ENCODE measurements around the gene CD63.

Gene CD63

DNA sequence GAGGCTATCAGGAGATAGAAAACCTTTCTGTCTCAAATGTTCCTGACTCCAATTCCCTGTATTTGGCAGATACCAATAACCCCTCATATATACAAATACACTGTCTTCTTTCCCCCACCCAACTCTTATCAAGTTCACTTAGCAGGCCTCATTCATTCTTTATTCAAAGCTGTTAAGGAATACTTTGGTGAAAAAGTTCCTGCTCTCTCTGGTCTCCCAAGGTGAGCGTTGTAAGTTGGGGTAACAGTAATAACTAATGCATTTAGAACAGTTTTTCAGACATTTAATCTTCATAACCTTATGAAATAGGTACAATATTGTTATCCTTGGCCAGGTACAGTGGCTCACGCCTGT lies 10.2 kb upstream of the CD63 start:
- TF ChIP-seq, protein P1, sequence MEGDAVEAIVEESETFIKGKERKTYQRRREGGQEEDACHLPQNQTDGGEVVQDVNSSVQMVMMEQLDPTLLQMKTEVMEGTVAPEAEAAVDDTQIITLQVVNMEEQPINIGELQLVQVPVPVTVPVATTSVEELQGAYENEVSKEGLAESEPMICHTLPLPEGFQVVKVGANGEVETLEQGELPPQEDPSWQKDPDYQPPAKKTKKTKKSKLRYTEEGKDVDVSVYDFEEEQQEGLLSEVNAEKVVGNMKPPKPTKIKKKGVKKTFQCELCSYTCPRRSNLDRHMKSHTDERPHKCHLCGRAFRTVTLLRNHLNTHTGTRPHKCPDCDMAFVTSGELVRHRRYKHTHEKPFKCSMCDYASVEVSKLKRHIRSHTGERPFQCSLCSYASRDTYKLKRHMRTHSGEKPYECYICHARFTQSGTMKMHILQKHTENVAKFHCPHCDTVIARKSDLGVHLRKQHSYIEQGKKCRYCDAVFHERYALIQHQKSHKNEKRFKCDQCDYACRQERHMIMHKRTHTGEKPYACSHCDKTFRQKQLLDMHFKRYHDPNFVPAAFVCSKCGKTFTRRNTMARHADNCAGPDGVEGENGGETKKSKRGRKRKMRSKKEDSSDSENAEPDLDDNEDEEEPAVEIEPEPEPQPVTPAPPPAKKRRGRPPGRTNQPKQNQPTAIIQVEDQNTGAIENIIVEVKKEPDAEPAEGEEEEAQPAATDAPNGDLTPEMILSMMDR (IDR thresholded peaks at IDR 0.05; ENCODE audit: low read depth, low read length) = no peak
- in situ Hi-C loops (cut with HindIII; ENCODE audit: low sequenced_read_pairs) = no loop called here
- DNase-seq (ENCODE audit: low read depth, low spot score) = no peak
- no peak overlapping the region for H3K4me3 ChIP-seq (ENCODE audit: low read depth, low read length)

GRCh38 chr12:55738123-55739024 lies 9.6 kb upstream of the CD63 start:
- H3K4me3 ChIP-seq (ENCODE audit: low read depth, low read length) = peak overlapping the region; percentile 62
- in situ Hi-C loops (cut with HindIII; ENCODE audit: low sequenced_read_pairs) = no loop called here
- TF ChIP-seq, protein P1 (IDR thresholded peaks at IDR 0.05; ENCODE audit: low read depth, low read length) = peak; percentile 66
- peak; percentile 89 for DNase-seq (ENCODE audit: low read depth, low spot score)

GRCh38 chr12:55737581-55738122 lies 8.8 kb upstream of the CD63 start:
- peak overlapping the region; percentile 62 for H3K4me3 ChIP-seq (ENCODE audit: low read depth, low read length)
- TF ChIP-seq, protein P1 (IDR thresholded peaks at IDR 0.05; ENCODE audit: low read depth, low read length) = no peak
- no peak for DNase-seq (ENCODE audit: low read depth, low spot score)
- in situ Hi-C loops (cut with HindIII; ENCODE audit: low sequenced_read_pairs) = no loop called here

GRCh38 chr12:55736780-55737580 lies 8.2 kb upstream of the CD63 start:
- no peak overlapping the region for H3K4me3 ChIP-seq (ENCODE audit: low read depth, low read length)
- in situ Hi-C loops (cut with HindIII; ENCODE audit: low sequenced_read_pairs) = no loop called here
- TF ChIP-seq, protein P1 (IDR thresholded peaks at IDR 0.05; ENCODE audit: low read depth, low read length) = peak; percentile 94
- DNase-seq (ENCODE audit: low read depth, low spot score) = peak; percentile 70

DNA sequence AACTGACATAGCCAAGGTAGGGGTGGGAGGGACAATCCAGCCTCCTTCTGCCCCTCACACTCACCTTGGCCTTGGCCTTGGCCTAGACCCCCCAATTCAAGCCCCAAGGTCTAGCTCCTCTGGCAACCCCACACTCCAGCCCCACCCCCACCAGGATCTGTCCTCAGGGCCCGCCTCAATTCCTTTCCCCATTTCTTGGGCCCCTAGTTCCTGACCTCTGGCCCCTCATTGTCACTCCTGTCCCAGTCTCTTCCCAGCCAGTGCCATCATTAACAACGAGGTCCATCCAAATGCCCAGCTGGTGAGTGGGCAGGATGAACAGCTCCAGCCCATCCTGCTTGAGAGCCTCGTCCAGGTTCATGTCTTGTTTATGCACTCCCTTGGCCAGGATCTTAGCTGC lies 7.3 kb upstream of the CD63 start:
- no peak for DNase-seq (ENCODE audit: low read depth, low spot score)
- in situ Hi-C loops (cut with HindIII; ENCODE audit: low sequenced_read_pairs) = no loop called here
- H3K4me3 ChIP-seq (ENCODE audit: low read depth, low read length) = no peak overlapping the region
- TF ChIP-seq, protein P1 (IDR thresholded peaks at IDR 0.05; ENCODE audit: low read depth, low read length) = no peak

DNA sequence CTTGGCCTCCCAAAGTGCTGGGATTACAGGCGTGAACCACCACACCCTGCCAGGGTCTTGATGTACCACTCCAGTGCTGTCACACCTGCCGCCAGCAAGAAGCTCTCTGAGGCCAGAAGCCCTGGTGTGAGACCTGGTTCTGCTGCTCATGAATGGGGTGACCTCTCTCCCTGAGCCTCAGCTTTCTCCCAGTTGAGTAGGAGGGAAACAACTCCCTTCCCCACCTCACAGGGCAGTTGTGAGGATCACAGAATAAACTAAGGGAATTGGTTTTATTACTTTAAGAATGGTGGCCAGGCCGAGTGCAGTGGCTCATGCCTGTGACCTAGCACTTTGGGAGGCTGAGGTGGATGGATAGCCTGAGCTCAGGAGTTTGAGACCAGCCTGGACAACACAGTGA lies 5.8 kb upstream of the CD63 start:
- H3K4me3 ChIP-seq (ENCODE audit: low read depth, low read length) = no peak overlapping the region
- TF ChIP-seq, protein P1 (IDR thresholded peaks at IDR 0.05; ENCODE audit: low read depth, low read length) = no peak
- in situ Hi-C loops (cut with HindIII; ENCODE audit: low sequenced_read_pairs) = no loop called here
- no peak for DNase-seq (ENCODE audit: low read depth, low spot score)
